Superior temporal gyrus (tissue), 1 donor: Measurements from ENCODE around the gene WDR93.

Experiments
- DNase-seq: peaks from one replicate; pipeline ENCODE4 v3.0.0-alpha.2; 2016; ENCODE audit errors: extremely low spot score

The WDR93 gene

GRCh38 chr15:89790206-89790605, 99.6 kb downstream of the WDR93 start:
- no peak for DNase-seq

GRCh38 chr15:89790661-89791060, 100.0 kb downstream of the WDR93 start:
- DNase-seq, result no peak

DNA sequence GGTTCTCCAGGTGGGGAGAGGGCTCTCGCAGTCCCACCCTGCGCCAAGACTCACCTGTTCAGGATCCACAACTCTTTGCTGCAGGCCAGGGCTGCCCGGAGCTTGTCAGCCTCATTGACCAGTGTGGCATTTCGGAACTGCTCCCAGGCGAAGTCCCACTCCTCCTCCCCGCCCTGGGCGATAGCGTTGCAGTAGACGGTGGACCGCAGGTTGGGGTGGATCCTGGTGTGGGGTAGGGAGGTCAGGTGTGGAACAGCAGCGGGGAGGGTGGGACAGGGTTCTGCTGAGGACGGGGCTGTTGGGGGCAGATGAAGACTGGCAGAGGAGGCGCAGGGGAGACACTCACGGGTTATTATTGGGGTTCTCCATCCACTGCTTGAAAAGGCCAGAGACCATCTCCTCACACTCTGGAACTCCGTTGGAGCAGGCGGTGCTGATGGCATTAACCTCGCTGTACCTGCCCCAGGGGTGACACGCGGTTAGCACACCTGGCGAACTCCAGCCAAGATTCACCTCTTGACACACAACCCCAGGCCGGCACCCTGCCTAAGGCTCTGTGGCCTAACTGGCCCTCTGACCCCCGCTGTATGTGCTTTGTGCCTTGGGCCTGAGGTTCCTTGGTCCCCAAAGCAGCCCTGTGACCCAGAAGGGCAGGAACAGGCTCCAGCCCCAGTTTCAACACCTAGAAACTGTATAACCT, 101.6 kb downstream of the WDR93 start:
- no peak for DNase-seq
